CD4-positive, alpha-beta T cell treated with Interleukin-17A for 1 hour (primary cell): ENCODE results near the gene AXIN1.
"Not testable (repeated sequence)": the region's sequence is repeated elsewhere in the genome, so short reads cannot be mapped to it uniquely, and the experiment has no call there.

Experiments
- DNase-seq: peaks from one replicate; pipeline ENCODE4 v3.0.0-alpha.2; 2020

The AXIN1 gene, protein sequence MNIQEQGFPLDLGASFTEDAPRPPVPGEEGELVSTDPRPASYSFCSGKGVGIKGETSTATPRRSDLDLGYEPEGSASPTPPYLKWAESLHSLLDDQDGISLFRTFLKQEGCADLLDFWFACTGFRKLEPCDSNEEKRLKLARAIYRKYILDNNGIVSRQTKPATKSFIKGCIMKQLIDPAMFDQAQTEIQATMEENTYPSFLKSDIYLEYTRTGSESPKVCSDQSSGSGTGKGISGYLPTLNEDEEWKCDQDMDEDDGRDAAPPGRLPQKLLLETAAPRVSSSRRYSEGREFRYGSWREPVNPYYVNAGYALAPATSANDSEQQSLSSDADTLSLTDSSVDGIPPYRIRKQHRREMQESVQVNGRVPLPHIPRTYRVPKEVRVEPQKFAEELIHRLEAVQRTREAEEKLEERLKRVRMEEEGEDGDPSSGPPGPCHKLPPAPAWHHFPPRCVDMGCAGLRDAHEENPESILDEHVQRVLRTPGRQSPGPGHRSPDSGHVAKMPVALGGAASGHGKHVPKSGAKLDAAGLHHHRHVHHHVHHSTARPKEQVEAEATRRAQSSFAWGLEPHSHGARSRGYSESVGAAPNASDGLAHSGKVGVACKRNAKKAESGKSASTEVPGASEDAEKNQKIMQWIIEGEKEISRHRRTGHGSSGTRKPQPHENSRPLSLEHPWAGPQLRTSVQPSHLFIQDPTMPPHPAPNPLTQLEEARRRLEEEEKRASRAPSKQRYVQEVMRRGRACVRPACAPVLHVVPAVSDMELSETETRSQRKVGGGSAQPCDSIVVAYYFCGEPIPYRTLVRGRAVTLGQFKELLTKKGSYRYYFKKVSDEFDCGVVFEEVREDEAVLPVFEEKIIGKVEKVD

DNA sequence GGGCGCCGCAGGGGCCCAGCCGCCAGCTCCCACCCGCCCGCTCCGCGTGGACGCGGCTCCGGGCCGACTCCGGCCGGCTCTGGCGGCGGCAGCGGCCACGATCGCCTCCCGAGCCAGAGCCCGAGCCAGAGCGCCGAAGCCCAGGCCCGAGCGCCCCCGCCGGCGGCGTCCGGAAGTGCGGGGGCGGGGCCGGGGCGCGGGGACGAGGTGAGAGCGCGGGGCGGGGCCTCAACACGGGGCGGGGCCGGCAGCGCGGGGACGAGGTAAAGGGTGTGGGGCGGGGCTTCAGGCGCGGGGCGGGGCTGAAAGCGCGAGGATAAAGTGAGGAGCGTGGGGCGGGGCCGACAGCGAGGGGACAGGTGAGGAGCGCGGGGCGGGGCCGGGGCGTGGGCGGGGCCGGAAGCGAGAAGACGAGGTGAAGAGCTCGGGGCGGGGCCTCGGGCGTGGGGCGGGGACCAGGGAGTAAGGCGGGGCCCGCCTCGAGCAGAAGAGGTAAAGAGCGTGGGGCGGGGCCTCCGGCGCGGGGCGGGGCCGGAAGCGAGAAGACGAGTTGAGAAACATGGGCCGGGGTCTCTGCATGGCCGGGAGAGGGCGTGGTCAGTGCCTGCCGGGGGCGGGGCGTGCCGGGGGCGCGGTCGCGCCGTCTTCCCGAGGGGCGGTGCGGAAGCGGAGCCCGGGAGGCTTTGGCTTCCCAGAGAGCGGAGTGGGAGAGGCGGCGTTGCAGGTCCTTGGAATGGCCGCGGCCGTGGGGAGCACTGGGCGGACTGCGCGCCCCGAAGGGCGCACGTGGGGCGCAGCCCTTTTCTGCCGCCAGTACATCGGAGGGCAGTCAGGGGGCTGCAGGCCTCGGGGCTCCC is at the start of gene AXIN1:
AXIN1 (minus strand) TSS at position 177 of the 857 bp plus-strand sequence. CDS start 5,698 bp downstream, outside the sequence.
- DNase-seq: peak; percentile 100

DNA sequence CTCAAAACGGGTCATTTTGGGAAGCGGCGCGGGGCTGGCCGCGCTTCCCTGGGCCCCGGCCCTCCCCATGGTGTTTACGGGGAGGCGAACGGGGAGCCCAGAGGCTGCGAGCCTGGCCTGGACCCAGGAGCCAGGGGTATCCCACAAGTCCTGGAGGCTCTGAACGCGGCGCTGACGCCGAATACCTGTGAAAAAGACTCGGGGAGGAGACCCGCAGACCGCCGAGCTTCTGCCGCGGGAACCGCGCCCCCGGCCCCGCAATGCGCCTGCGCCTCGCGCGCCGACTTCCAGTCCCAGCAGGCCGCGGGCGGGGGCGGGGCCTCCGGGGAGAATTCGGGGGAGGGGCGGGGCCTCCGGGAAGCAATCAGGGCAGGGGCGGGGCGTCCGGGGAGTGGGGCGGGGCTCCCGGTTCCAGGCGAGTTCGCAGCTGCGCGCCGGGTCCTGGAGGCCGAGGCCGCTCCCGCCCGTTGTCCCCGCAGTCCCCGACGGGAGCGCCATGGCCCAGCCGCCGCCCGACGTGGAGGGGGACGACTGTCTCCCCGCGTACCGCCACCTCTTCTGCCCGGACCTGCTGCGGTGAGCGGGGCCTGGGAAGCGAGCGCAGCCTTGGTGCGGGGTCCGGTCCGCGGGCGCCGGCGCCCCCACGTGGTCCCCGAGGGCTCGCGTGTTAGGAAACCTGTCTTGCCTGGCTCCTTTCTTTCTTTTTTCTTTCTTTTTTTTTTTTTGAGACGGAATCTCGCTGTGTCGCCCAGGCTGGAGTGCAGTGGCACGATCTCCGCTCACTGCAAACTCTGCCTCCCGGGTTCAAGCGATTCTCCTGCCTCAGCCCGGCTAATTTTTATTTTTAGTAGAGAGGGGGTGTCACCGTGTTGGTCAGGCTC is 49.2 kb upstream of the AXIN1 start, which contains the start of gene DECR2:
DECR2 (plus strand) TSS at position 418 of the 881 bp plus-strand sequence; CDS start at position 497, 79 bp downstream.
- peak; percentile 96 for DNase-seq

DNA sequence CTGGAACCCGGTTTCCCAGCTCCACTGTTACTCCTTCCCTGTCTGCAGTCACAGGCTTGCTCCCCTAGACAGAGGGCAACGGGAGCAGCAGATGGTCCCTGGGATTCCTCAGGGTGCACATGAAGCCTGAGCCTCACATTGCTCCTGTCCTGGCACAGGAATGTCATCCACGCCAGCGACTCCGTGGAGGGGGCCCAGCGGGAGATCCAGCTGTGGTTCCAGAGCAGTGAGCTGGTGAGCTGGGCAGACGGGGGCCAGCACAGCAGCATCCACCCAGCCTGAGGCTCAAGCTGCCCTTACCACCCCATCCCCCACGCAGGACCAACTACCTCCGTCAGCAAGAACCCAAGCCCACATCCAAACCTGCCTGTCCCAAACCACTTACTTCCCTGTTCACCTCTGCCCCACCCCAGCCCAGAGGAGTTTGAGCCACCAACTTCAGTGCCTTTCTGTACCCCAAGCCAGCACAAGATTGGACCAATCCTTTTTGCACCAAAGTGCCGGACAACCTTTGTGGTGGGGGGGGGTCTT is 47.6 kb upstream of the AXIN1 start:
- DNase-seq: no peak

DNA sequence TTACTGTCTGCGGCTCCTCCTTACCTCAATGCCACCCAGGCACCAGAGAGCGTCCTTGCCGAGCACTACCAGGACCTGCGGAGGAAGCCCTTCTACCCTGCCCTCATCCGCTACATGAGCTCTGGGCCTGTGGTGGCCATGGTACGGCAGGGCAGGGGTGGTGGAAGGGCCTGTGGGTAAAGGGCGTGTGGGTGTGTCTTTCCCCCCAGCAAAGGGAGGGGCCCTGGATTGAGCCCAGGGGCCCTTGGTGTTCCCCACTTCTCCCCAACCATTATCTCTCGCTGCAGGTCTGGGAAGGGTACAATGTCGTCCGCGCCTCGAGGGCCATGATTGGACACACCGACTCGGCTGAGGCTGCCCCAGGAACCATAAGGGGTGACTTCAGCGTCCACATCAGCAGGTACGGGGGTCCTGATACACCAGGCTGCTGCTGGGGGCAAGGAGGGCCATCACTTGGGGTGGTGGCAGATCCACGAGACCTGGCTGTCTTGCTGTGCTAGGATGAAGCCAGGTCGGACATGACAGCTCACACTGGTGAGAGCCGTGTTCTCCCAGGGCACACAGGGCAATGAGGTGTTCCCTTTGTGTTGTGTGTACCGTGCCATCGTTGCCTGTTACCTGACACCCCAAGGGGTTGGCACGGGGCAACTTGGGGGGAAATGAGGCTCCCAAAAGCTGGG is 47.0 kb upstream of the AXIN1 start:
- DNase-seq: no peak

DNA sequence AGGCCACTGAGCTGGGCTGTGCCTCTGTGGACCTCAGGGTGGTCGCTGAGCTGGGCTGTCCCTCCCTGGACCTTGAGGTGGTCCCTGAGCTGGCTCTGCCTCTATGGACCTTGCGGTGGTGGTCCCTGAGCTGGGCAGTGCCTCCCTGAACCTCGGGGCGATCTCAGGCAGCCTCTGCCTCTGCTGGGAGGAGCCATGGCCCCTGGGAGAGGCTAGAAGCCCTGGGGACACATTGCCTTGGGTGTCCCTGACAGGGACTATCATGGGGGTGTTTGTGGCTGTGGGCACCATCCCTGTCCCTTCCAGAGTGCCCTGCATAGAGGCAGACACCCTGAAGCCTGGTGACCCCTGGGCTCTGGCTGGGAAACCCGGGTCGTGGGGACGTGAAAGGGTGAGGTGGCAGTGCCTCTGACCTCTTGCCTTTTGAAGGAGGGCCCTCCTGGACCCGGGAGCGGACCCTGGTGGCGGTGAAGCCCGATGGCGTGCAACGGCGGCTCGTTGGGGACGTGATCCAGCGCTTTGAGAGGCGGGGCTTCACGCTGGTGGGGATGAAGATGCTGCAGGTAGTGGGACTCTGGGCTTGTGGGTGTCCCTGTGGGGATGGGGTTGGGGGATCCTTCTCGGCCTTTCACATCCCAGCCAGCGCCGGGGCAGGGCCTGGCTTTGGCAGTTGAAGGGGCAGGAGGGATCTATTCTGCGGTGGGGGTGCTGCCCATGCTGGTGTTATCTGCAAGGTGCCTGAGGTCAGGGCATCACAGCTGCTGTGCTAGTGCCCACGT is 46.2 kb upstream of the AXIN1 start:
- DNase-seq: no peak

DNA sequence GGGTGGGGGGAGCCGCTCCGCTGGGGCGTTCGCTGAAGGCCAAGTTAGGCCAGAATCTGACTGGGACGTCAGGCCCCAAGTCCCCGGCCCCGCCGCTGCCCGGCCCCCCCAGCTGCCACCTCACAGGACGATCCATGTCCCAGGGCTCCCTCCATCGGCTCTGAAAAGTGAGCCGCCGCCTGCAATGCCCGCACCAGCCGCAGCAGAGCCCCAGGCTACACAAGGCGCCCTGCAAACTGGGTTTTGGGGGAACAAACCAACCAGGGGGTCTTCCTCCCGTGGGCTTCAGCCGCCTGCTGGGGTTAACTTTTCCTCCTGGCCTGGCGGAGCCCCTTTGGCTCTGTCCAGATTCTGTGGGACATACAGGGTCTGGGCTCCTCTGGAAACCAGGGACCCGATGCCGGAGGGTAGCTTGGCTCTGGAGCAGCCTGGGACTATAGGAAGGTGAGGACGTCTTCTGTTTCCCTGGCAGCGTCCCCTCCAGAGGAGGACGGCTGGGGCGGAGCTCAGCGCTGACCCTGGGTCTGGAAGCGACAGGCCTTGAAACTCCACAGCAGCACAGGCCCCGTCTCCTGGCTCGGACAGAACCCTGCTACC is 45.3 kb upstream of the AXIN1 start:
- peak; percentile 19 for DNase-seq

DNA sequence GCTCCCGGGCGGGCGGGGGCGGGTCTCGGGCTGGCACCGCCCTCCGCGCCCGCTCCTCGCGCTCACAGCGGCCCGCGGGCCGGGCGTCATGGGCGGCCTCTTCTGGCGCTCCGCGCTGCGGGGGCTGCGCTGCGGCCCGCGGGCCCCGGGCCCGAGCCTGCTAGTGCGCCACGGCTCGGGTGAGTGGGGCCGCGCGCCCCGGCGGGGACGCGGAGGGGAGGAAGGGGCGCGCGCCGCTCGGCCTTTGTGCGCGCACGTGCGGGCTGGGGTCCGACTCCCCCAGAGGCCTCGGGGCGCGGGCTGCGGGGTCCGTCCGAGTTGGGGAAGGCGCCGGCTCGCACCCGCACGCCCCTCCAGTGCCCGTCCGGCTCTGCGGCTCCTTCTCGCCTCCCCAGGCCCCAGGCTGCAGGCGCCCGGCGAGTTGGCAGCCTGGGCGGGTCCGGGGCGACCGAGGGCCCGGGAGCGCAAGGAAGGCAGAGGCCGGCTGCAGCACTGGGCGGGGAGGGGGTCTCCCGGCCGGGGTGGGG is 44.7 kb upstream of the AXIN1 start, which contains the start of gene NME4:
NME4 (plus strand) TSS at position 65 of the 527 bp plus-strand sequence; CDS start at position 89, 24 bp downstream.
- no peak for DNase-seq

DNA sequence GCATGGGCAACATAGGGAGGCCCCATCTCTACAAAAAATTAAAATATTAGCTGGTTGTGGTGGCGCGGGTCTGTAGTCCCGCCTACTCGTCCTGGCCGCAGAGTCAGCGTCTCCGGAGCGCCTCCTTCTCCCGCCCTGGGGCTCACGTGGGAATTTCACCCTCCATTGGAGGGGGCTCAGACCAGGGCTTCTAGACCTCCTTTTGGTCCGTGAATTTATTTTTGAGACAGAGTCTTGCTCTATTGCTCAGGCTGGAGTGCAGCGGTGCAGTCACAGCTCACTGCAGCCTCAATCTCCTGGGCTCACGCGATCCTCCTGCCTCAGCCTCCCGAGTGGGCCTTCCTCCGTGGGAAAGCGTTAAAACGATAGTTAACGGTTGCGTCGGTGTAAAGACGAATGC is 44.1 kb upstream of the AXIN1 start:
- DNase-seq: no peak

DNA sequence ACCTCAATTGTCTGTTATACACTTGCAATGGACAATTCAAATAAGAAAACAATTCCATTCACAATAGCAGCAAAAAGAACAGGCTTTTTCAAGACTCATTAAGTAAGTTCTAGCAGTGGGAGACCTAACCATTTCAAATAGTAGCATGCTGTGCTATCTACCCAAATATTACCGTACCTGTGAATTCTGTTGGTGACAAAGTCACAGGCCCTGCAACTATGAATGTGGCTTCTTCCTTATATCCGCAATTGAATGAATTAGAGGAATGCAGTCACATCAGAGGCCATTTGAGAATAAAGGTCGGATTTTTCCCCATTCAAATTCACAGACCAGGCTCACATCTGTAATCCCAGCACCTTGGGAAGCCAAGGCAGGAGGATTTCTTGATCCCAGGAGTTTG is 43.7 kb upstream of the AXIN1 start:
- DNase-seq: no peak

DNA sequence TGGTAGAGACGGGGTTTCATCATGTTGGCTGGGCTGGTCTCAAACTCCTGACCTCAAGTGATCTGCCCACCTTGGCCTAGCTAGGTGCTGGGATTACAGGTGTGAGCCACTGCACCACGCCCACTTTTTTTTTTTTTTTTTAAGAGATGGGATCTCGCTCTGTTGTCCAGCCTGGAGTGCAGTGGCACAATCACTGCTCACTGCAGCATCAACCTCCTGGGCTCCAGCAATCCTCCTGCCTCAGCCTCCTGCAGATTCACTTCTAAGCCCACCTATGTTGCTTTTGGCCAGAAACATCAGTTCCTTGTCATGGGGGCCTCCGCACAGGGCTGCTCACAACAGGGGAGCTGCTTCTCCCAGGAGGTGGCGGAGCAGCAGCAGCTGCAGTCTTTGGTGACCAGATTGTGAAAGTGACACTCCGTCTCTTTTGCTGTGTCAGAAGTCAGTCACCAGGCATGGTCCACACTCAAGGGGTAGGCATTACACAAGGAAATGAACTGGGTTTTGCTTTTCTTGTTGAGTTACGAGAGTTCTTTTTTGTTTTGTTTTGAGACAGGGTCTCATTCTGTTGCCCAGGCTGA is 40.0 kb upstream of the AXIN1 start:
- DNase-seq: no peak

DNA sequence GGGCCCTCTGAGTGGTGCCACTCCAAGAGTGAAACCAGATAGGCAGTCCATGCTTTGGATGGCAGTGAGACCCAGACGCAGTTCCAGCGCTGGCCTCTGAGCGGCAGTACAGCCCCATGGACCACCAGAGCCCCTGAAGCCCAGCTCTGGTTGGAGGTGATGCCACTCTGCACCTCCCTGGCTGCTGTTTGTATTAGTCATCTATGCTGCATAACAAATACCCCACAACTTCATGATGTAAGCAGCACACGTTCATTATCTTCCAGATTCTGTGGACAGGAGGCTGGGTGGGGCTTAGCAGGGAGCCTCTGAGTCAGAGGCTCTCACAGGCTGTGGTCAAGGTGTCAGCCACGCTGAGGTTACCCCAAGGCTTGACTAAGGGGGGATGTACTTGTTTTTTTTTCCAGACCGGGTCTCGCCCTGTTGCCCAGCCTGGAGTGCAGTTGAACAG is 39.4 kb upstream of the AXIN1 start:
- DNase-seq: peak; percentile 79

DNA sequence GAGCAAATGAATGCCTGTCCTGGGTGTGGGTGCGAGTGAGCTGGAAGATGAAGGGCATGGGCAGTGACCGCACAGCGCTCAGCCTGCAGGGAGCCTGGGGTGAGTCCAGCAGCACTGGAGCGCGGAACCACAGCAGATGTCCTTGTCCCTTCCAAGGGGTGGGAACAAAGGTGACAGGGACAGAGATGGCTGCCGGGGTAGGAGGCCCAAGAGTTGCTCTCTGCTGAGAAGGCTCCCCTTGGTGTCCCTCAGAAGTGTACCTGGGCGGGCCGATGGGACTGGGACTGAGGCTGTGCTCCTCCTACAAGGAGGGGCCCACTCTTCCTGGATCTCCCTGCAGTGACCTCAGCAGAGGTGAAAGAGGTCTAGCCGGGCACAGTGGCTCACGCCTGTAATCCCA is 36.8 kb upstream of the AXIN1 start:
- DNase-seq: no peak

DNA sequence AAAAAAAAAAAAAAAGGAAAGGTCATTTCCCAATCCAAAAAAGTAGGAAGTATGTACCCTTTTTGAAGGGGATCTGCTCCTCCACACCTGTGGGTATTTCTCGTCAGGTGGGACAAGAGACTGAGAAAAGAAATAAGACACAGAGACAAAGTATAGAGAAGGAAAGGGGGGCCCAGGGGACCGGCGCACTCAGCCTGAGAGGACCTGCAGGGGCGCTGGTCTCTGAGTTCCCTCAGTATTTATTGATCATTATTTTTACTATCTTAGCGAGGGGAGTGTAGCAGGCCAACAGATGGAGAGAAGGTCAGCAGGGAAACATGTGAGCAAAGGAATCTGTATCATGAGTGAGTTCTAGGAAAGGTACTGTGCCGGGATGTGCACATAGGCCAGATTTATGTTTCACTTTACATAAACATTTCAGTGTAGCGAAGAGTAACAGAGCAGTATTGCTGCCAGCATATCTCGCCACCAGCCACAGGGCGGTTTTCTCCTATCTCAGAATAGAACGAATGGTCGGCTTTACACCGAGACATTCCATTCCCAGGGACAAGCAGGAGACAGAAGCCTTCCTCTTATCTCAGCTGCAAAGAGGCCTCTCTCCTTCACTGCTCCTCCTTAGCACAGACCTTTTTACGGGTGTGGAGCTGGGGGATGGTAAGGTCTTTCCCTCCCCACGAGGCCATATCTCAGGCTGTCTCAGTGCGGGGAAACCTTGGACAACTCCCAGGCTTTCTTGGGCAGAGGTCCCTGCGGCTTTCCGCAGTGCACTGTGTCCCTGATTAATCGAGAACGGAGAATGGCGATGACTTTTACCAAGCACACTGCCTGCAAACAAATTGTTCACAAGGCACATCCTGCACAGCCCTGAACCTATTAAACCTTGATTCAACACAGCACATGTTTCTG is 35.5 kb upstream of the AXIN1 start:
- DNase-seq: not testable (repeated sequence)

DNA sequence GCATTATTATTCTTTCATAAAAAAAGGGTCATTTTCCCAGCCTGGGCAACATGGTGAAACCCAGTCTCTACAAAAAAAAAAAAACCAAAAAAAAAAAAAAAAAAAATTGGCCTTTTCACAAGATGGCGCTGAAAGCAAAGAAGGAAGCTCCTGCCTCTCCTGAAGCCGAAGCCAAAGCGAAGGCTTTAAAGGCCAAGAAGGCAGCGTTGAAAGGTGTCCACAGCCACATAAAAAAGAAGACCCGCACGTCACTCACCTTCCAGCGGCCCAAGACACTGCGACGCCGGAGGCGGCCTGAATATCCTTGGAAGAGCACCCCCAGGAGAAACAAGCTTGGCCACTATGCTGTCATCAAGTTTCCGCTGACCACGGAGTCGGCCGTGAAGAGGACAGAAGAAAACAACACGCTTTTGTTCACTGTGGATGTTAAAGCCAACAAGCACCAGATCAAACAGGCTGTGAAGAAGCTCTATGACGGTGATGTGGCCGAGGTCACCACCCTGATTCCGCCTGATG is 34.2 kb upstream of the AXIN1 start:
- DNase-seq: no peak

DNA sequence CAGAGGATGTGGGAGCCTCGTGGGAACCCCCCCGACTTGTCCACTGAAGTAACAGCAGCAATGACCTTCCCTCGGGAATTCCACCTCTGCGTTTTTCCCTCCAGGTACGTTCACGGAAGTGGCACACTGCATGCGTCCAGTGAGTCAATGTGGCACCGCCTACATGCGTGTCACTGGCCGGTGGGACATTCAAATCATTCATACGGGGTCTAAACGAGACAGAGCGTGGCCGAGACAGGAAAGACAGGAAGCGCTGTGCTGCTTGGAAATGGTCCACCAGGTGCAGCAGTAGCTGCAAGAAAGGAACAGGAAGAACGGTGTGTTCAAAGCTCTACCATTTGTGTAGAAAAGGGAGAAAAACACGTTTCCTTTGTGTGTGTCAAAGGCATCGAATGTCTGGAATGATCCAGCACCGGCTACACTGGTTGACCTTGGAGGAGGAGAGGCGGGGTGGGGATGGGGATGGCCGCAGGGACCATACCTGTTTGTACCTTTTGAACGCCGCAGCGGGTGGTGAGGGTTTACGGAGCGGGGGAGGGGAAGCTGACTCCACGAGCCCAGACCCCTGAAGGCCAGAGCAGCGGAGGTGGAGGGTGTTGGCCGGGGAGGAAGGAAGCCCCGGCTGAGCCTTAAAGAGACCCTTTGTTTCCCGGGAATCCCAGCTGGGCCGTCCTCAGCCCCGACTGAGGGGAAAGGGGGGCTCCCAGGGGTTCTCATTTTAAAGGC is 31.0 kb upstream of the AXIN1 start:
- peak; percentile 55 for DNase-seq
